Epithelial cell of proximal tubule (primary cell): ENCODE results near the gene HPF1. TPM values are rescaled to one million over a fixed set of nuclear protein-coding genes. Genes with fewer than 3 reads are reported as not detected.

ENCODE experiments used
- DNase-seq: peaks from one replicate; pipeline ENCODE4 v3.0.0-alpha.2; 2011; ENCODE audit warnings: low read depth
- H3K4me3 ChIP-seq: 2 replicates; pipeline ENCODE4 v1.5.1; 2011; ENCODE audit warnings: low read depth, mild to moderate bottlenecking, low read length
- CTCF ChIP-seq: conservative IDR thresholded peaks from 2 replicates; pipeline ENCODE4 v1.5.1; 2012; ENCODE audit warnings: low read depth, mild to moderate bottlenecking, low read length
- total RNA-seq: library from RNA; depleted of rRNA; stranded (reverse); fragments of >200 nt; gene quantifications from 2 replicates; pipeline ENCODE4 v1.2.3, GENCODE V29; 2015

HPF1 gene
- total RNA-seq, 1 donor from 2014 or later = 58.2 TPM

- H3K4me3 ChIP-seq = no peak overlapping the region
- DNase-seq = no peak
- TF ChIP-seq CTCF = no peak
These were observed 9.0 kb upstream of the HPF1 start for GRCh38 chr4:169766741-169767140.

GRCh38 chr4:169765835-169766234 lies 8.1 kb upstream of the HPF1 start:
- no peak overlapping the region for H3K4me3 ChIP-seq
- DNase-seq = no peak
- TF ChIP-seq CTCF = no peak

- H3K4me3 ChIP-seq = no peak overlapping the region
- no peak for TF ChIP-seq CTCF
- no peak for DNase-seq
These were observed 4.1 kb upstream of the HPF1 start for GRCh38 chr4:169761846-169762245.

DNA sequence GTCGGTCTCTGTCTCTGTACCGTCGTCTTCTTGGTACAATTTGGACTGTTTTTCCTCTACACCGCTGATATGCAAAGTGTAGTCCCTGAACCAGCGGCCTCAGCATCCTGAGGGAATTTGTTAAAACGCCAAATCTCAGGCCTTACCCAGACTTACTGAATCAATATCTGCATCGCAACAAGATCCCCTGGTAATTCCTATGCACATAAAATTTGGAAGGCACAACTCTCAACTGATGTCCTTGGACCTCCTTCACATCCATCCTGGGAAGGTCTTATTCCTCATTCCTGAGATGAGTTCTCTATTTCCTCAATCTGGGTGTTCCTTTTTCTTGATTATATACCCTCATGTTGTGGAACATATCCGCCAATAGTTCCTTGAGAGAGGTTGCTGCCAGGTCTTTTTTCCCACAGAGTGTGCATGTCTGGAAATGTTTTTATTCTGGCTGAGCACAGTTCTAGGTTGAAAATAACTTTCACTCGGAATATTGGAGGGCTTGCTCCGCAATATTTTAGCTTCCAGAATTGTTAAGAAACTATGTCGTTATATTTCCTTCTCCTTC lies 738 bp upstream of the HPF1 start:
- no peak for DNase-seq
- TF ChIP-seq CTCF = no peak
- H3K4me3 ChIP-seq = no peak overlapping the region

DNA sequence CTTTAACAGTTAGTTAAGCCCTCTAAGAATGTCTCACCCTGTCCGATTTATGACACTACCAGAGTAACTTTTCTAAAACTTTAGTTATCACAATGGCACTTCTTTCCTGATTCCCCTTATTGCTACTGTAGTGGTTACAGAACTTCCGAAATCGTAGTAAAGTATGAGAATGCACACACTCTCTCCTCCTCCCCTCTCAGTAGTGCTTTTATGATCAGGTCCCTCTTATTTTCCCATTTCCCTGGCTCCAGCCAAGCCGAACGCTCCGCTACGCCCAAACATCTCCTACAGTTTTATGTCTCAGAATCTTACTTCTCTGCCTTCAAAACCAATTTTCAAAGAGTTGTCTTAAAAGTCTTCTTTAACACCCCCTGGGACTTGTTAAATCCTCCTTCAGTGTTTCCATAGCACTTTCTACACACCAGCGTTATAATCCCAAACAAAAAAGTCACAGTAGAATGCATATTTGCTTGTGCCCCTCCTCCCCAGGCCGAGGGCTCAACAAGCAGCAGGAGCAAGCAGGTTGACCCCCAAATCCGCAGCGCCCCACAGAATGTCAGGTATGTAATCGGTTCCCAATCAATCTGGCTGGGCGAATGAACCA lies 671 bp downstream of the HPF1 start:
- TF ChIP-seq CTCF = no peak
- peak overlapping the region; percentile 92 for H3K4me3 ChIP-seq
- DNase-seq = no peak

DNA sequence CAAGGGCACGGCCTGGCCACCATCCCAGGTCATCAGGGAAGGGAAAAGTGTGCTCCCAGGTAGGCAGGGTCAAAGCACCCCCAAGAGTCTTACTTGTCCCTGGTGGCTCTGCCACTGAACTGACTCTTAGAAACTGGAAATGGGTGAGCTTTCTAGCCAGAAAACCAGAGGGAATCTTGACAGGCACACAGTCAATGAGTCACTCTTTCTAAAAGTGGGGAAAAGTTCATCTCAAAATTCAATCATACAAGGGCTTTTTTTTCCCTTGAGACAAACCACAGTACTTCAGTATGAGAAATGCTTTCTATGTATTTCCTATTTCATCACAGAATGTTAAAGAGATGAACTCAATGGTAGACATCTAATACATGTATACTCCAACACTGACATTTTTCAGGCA lies 12.5 kb downstream of the HPF1 start:
- TF ChIP-seq CTCF = no peak
- DNase-seq = no peak
- no peak overlapping the region for H3K4me3 ChIP-seq

GRCh38 chr4:169744601-169745000 lies 13.1 kb downstream of the HPF1 start:
- TF ChIP-seq CTCF = no peak
- DNase-seq = no peak

More at GRCh38 chr4:169744601-169745000, 13.1 kb downstream of the HPF1 start:
- no peak overlapping the region for H3K4me3 ChIP-seq
